Esophagus squamous epithelium (tissue), 5 donors: ENCODE data around the gene ARSD. TPM values are rescaled to one million over a fixed set of nuclear protein-coding genes. Genes with fewer than 3 reads are reported as not detected.
"Not testable (repeated sequence)": the region's sequence is repeated elsewhere in the genome, so short reads cannot be mapped to it uniquely, and the experiment has no call there.

Source experiments
- DNase-seq: peaks from one replicate; lab custom pipeline; 2025; lab: John Stamatoyannopoulos, UW
- H3K27ac ChIP-seq, 4 donors: fragments of 200-600 bp; sonication (generic); one replicate each; pipeline ENCODE4 v1.5.1; 2016 to 2019; ENCODE audit warnings: mild to moderate bottlenecking in 1 of 4
- H3K27me3 ChIP-seq, 4 donors: fragments of 200-600 bp; sonication (generic); 1 replicate in 3 of 4; 2 replicates in 1 of 4; pipeline versions ENCODE4 v1.5.1 to v1.6.0; 2017 to 2021; ENCODE audit warnings: antibody characterized with exemption in 1 of 4
- H3K36me3 ChIP-seq, 3 donors: fragments of 200-600 bp; sonication (generic); one replicate each; pipeline ENCODE4 v1.5.1; 2016 to 2019
- H3K4me1 ChIP-seq, 3 donors: fragments of 200-600 bp; sonication (generic); one replicate each; pipeline ENCODE4 v1.5.1; 2017 to 2019
- H3K4me3 ChIP-seq, 4 donors: fragments of 200-600 bp; sonication (generic); 1 replicate in 3 of 4; 2 replicates in 1 of 4; pipeline ENCODE4 v1.5.1; 2016 to 2019; ENCODE audit warnings: mild to moderate bottlenecking in 2 of 4, moderate library complexity in 1 of 4
- H3K9me3 ChIP-seq, 3 donors: fragments of 200-600 bp; sonication (generic); one replicate each; pipeline ENCODE4 v1.5.1; 2016 to 2019
- POLR2A ChIP-seq, 4 donors: fragments of 450-650 bp; IDR thresholded peaks; one replicate each; pipeline ENCODE4 v1.6.1; 2017; ENCODE audit warnings: antibody characterized with exemption in 4 of 4, mild to moderate bottlenecking in 4 of 4, moderate library complexity in 3 of 4
- WGBS, 2 donors: methylation state at CpG; one replicate each; pipeline ENCODE4 v1.1.5; 2018; 5-methylcytosine and 5-hydroxymethylcytosine counted together
- intact Hi-C: fragments of 100-400 bp; cut with DNase I; formaldehyde crosslinking; loops from one replicate; pipeline ENCODE4 v1.15.0; 2022
- total RNA-seq, 4 donors: library from RNA; depleted of rRNA; stranded (reverse); fragments of >200 nt; gene quantifications; one replicate each; pipeline ENCODE4 v1.1.0, GENCODE V29; 2016
- TF ChIP-seq, protein P1 (sequence below), 6 experiments: fragments of 450-650 bp in 4 of 6; fragments of 200-600 bp in 2 of 6; sonication (generic) in 2 of 6; IDR thresholded peaks; one replicate each; pipeline ENCODE4 v1.5.1; 2016 to 2019; ENCODE audit warnings: antibody characterized with exemption in 6 of 6, mild to moderate bottlenecking in 4 of 6, moderate library complexity in 4 of 6
- donor health status: DM: yes; HTN: yes; CAD: no.

Gene ARSD
- total RNA-seq, 4 donors from 2014 or later = 9.7 to 25.5 (median 19.2) TPM

DNA sequence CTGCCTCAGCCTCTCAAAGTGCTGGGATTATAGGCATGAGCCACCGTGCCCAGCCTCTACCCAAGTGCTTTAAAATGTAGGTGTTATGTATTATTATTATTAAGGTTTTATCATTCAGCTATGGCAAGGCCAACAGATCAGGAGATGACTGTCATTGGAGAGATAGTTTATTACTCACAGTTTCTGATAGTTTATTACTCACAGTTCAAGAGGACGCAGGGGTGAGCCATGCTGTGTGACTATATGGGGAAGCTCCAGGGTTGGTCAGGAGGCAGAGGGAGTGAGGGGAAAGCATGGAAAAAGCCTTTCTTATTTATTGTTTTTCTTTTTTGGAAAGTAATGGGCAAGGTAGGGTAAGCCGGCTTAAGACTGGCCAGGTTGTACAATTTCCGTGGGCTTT, 25.4 kb upstream of the ARSD start:
- H3K4me3 ChIP-seq = no peak overlapping the region
- 50 to 89% methylated on average over 1 to 4 of the region's 4 CpGs for WGBS, 2 donors
- no peak for DNase-seq
- no peak overlapping the region for H3K27ac ChIP-seq
- intact Hi-C loops = no loop called here
- no peaks in the 10 kb centered on the region for H3K4me1 ChIP-seq
- TF ChIP-seq, protein P1, sequence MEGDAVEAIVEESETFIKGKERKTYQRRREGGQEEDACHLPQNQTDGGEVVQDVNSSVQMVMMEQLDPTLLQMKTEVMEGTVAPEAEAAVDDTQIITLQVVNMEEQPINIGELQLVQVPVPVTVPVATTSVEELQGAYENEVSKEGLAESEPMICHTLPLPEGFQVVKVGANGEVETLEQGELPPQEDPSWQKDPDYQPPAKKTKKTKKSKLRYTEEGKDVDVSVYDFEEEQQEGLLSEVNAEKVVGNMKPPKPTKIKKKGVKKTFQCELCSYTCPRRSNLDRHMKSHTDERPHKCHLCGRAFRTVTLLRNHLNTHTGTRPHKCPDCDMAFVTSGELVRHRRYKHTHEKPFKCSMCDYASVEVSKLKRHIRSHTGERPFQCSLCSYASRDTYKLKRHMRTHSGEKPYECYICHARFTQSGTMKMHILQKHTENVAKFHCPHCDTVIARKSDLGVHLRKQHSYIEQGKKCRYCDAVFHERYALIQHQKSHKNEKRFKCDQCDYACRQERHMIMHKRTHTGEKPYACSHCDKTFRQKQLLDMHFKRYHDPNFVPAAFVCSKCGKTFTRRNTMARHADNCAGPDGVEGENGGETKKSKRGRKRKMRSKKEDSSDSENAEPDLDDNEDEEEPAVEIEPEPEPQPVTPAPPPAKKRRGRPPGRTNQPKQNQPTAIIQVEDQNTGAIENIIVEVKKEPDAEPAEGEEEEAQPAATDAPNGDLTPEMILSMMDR (IDR thresholded peaks at IDR 0.05) = no peak
- H3K27me3 ChIP-seq = no peaks in the 10 kb centered on the region
- H3K36me3 ChIP-seq = no peaks in the 10 kb centered on the region
- H3K9me3 ChIP-seq = no peaks in the 10 kb centered on the region

GRCh38 chrX:2937942-2938341, 8.8 kb upstream of the ARSD start:
- intact Hi-C loops = not testable (repeated sequence)

DNA sequence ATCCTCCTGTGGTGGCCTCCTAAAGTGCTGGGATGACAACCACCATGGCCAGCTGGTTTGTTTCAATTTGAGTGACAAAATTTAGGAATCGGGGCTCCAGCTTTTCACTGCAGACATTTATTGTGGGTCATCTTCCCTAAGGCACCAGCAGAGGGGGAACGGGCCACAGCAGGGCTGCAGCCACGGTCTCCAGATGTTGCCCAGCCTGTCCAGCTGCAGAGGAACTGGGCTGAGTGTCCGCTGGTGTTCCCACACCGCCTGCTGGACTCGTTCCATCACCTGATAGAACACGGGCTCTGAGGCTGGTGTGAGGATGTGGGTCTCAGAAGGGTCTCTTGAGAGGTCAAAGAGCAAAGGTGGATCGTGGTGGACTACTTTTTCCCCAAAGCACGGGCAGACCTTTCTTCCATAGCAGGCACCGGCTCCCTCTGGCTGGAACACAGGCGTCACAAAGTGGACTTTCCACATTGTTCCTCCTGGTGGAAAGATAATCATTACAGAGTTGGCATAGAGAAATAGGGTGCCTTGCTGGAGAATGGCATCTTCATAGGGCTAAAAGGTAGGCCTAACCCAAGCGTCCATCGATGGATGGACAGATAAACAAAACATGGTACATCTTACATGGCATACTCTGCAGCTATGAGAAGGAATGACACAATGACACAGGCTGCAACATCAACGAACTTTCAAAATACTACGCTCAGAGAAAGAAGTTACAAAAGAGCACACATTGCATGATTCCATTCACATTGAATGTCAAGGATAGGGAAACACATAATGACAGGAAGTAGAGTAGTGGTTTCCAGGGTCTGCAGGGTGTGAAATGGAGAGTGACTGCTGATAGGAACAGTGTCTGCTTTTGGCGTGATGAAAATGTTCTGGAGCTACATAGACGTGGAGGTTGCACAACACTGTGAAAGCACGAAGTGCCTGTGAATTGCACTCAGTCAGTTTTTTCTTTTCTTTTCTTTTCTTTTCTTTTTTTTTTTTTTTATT, 5.9 kb upstream of the ARSD start:
- 71 to 94% methylated on average over 6 to 12 of the region's 18 CpGs for WGBS, 2 donors
- no peaks in the 10 kb centered on the region for H3K36me3 ChIP-seq

More at GRCh38 chrX:2937942-2938341, 8.8 kb upstream of the ARSD start:
- WGBS, 2 donors = 60 to 90% methylated on average over 1 to 19 of the region's 20 CpGs
- H3K36me3 ChIP-seq, H3K27ac ChIP-seq, H3K9me3 ChIP-seq, H3K4me3 ChIP-seq, H3K27me3 ChIP-seq, H3K4me1 ChIP-seq, DNase-seq: not testable (repeated sequence)

GRCh38 chrX:2933125-2933900, 4.2 kb upstream of the ARSD start:
- Histone ChIP-seq H3K36me3 (no peaks in the 10 kb centered on the region), H3K27me3 (no peaks in the 10 kb centered on the region), H3K27ac (no peak overlapping the region), H3K9me3 (peaks cover 0 to 11% (median 0%) of the 10 kb centered on the region in 3 donors), H3K4me1 (peaks cover 0 to 5% (median 0%) of the 10 kb centered on the region in 3 donors), H3K4me3 (no peak overlapping the region)
- DNase-seq = no peak
- TF ChIP-seq POLR2A (IDR thresholded peaks at IDR 0.05) = no peak
- TF ChIP-seq, protein P1 (IDR thresholded peaks at IDR 0.05) = no peak
- 39 to 54% methylated on average over 10 to 15 of the region's 19 CpGs for WGBS, 2 donors
- intact Hi-C loops = no loop called here

More for the DNA sequence above, 5.9 kb upstream of the ARSD start:
- intact Hi-C loops = no loop called here
- Histone ChIP-seq H3K27ac (no peak overlapping the region), H3K4me3 (no peak overlapping the region), H3K27me3 (no peaks in the 10 kb centered on the region), H3K4me1 (no peaks in the 10 kb centered on the region), H3K9me3 (peaks cover 0 to 11% (median 0%) of the 10 kb centered on the region in 3 donors)
- DNase-seq = no peak
- no peak for TF ChIP-seq POLR2A (IDR thresholded peaks at IDR 0.05)
- TF ChIP-seq, protein P1 (IDR thresholded peaks at IDR 0.05) = no peak

DNA sequence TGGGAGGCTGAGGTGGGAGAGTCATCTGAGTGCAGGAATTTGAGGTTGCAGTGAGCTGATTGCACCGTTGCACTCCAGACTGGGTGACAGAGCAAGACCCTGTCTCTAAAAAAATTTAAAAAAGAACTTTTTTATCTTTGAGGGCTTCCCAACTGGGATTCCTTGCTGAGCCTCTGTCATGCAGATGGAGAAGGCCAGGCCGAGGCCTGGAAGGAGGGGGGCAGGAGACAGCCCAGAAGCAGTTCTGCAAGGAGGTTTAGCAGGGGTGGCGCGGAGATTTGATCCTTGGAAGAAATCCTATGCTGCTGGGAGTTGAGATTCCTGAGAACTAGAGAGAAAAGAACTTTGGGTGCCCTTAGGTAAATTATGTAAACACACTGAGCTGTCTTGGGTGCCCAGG, 2.5 kb upstream of the ARSD start:
- Histone ChIP-seq H3K27ac (no peak overlapping the region), H3K27me3 (no peaks in the 10 kb centered on the region), H3K9me3 (peaks cover 0 to 11% (median 0%) of the 10 kb centered on the region in 3 donors), H3K4me1 (peaks cover 0 to 5% (median 0%) of the 10 kb centered on the region in 3 donors), H3K4me3 (no peak overlapping the region), H3K36me3 (no peaks in the 10 kb centered on the region)
- DNase-seq = no peak
- WGBS, 2 donors = 70 to 83% methylated on average over 4 of the region's 4 CpGs
- no peak for TF ChIP-seq POLR2A (IDR thresholded peaks at IDR 0.05)
- TF ChIP-seq, protein P1 (IDR thresholded peaks at IDR 0.05) = no peak
- intact Hi-C loops = no loop called here
